ENCODE measurements around the gene TPD52L2.
"Not testable (repeated sequence)": the region's sequence is repeated elsewhere in the genome, so short reads cannot be mapped to it uniquely, and the experiment has no call there.

The TPD52L2 gene

GRCh38 chr20:63846128-63846771 is 18.8 kb upstream of the TPD52L2 start:
- TF ChIP-seq Cebpa-rat (IDR thresholded peaks at IDR 0.05), result no peak
- no peaks in the 10 kb centered on the region for H3K27me3 ChIP-seq
- no peaks in the 10 kb centered on the region for H3K36me3 ChIP-seq
- H4K20me1 ChIP-seq, result peaks cover 14% of the 10 kb centered on the region; the same call in 1 of the 2 replicates
- peaks cover 83% of the 10 kb centered on the region for H3K4me1 ChIP-seq
- 0 out of 2 replicates have a peak, but pooled peaks cover 4% of the 10 kb centered on the region for H3K9me3 ChIP-seq
- no peak overlapping the region for H3K9ac ChIP-seq
- H3K27ac ChIP-seq, result peak overlapping the region; percentile 44
- 0 out of 2 replicates have a peak overlapping the region, but pooled peaks have one; percentile 18 for H3K4me3 ChIP-seq
- H3K4me2 ChIP-seq, result peak overlapping the region; percentile 96

- no peaks in the 10 kb centered on the region for H3K36me3 ChIP-seq
- H3K4me2 ChIP-seq, result peak overlapping the region; percentile 96
- H3K9ac ChIP-seq, result no peak overlapping the region
- TF ChIP-seq Cebpa-rat (IDR thresholded peaks at IDR 0.05), result no peak
- H3K4me1 ChIP-seq, result peaks cover 80% of the 10 kb centered on the region
- H3K27ac ChIP-seq, result peak overlapping the region; percentile 72; the same call in 1 of the 2 replicates
- peaks cover 14% of the 10 kb centered on the region; the same call in 1 of the 2 replicates for H4K20me1 ChIP-seq
- 0 out of 2 replicates have a peak, but pooled peaks cover 4% of the 10 kb centered on the region for H3K9me3 ChIP-seq
- no peak overlapping the region for H3K4me3 ChIP-seq
- no peaks in the 10 kb centered on the region for H3K27me3 ChIP-seq
These were observed 18.2 kb upstream of the TPD52L2 start for GRCh38 chr20:63846888-63847236.

GRCh38 chr20:63847237-63848002 is 17.6 kb upstream of the TPD52L2 start:
- Histone ChIP-seq H3K9ac (peak overlapping the region; percentile 29; the same call in 1 of the 2 replicates), H3K9me3 (0 out of 2 replicates have a peak, but pooled peaks cover 4% of the 10 kb centered on the region), H3K4me2 (peak overlapping the region; percentile 96), H4K20me1 (peaks cover 14% of the 10 kb centered on the region; the same call in 1 of the 2 replicates), H3K27me3 (no peaks in the 10 kb centered on the region), H3K4me3 (no peak overlapping the region), H3K36me3 (no peaks in the 10 kb centered on the region), H3K4me1 (peaks cover 74% of the 10 kb centered on the region), H3K27ac (peak overlapping the region; percentile 72)
- TF ChIP-seq Cebpa-rat (IDR thresholded peaks at IDR 0.05), result no peak

GRCh38 chr20:63848003-63848911 is 16.8 kb upstream of the TPD52L2 start:
- TF ChIP-seq Cebpa-rat (IDR thresholded peaks at IDR 0.05), result no peak
- H4K20me1 ChIP-seq, result peaks cover 13% of the 10 kb centered on the region; the same call in 1 of the 2 replicates
- no peak overlapping the region for H3K4me3 ChIP-seq
- H3K36me3 ChIP-seq, result no peaks in the 10 kb centered on the region
- H3K4me2 ChIP-seq, result peak overlapping the region; percentile 96
- peaks cover 66% of the 10 kb centered on the region for H3K4me1 ChIP-seq
- H3K27ac ChIP-seq, result peak overlapping the region; percentile 72
- no peaks in the 10 kb centered on the region for H3K27me3 ChIP-seq
- peak overlapping the region; percentile 29; the same call in 1 of the 2 replicates for H3K9ac ChIP-seq
- 0 out of 2 replicates have a peak, but pooled peaks cover 4% of the 10 kb centered on the region for H3K9me3 ChIP-seq

DNA sequence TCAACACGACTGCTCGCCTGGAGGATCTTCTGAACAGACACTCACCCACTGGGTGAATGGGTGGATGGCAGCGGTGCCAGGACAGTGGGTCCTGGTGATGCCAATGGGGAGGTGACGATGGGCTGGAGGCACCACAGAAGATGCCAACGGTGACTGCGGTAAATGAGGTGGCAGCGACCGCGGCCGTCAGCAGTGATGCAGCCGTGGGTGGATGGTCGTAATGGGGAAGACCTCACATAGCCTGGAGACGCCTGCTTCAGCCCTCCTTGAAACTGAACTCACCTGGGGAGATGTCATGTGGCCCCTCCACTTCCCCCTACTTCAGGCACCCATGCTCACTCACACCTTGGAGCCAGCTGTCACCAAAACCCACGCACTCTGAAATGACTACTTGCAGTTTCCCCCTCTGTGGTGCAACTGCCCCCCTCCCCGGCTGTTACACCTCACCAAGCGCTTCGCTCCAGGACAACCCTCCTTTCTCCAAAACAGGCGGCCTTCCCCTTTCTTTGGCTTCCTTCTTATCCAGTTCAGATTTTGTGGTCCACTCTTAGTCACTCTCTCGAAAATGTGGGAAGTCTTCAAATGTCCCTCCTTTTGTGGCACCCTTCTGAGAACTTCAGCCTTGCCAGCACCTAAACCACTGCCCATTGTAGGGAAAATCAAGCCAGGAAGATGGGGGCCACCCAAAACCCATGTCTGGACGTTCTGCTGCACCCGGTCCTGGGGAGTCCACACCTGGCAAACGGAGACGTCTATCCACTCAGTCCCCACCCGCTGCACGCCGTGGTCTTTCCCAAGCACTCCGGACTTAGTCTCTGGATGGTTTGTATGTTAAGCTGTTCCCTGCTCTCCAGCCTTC is 14.2 kb upstream of the TPD52L2 start:
- H3K36me3 ChIP-seq, result no peaks in the 10 kb centered on the region
- H3K27me3 ChIP-seq, result no peaks in the 10 kb centered on the region
- H3K4me2 ChIP-seq, result peak overlapping the region; percentile 43
- no peaks in the 10 kb centered on the region for H4K20me1 ChIP-seq
- H3K4me1 ChIP-seq, result peaks cover 65% of the 10 kb centered on the region
- no peak for TF ChIP-seq Cebpa-rat (IDR thresholded peaks at IDR 0.05)
- no peak overlapping the region for H3K9ac ChIP-seq
- H3K27ac ChIP-seq, result no peak overlapping the region
- no peak overlapping the region for H3K4me3 ChIP-seq
- H3K9me3 ChIP-seq, result 0 out of 2 replicates have a peak, but pooled peaks cover 4% of the 10 kb centered on the region

DNA sequence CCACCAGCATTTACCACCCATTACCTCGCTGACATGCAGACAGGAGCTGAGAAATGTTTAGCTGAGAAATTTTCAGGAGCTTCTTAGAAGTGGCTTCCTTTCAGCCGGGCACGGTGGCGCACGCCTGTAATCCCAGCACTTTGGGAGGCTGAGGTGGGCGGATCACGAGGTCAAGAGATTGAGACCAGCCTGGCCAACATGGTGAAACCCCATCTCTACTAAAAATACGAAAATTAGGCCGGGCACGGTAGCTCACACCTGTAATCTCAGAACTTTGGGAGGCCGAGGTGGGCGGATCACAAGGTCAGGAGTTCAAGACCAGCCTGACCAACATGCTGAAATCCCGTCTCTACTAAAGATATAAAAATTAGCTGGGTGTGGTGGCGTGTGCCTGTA is 13.5 kb upstream of the TPD52L2 start:
- not testable (repeated sequence) for H3K27ac ChIP-seq
- Histone ChIP-seq H3K4me2 (peak overlapping the region; percentile 43; the same call in 1 of the 2 replicates), H3K4me1 (peaks cover 65% of the 10 kb centered on the region)

DNA sequence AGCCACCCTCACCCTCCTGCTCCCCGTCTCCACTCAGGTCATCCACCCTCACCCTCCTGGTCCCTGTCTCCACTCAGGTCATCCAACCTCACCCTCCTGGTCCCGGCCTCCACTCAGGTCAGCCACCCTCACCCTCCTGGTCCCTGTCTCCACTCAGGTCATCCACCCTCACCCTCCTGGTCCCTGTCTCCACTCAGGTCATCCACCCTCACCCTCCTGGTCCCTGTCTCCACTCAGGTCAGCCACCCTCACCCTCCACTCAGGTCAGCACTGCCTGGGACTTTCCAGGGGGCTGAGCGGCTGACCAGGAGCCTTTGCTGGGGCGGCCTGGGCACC is 11.4 kb upstream of the TPD52L2 start:
- not testable (repeated sequence) for H3K36me3 ChIP-seq, H3K27me3 ChIP-seq, H4K20me1 ChIP-seq, H3K4me3 ChIP-seq, H3K9me3 ChIP-seq
- peak overlapping the region; percentile 81 for H3K27ac ChIP-seq
- H3K4me2 ChIP-seq, result peak overlapping the region; percentile 97
- peak overlapping the region; percentile 71; the same call in 1 of the 2 replicates for H3K9ac ChIP-seq
- peaks cover 66% of the 10 kb centered on the region for H3K4me1 ChIP-seq

More for the DNA sequence above, 13.5 kb upstream of the TPD52L2 start:
- H3K9ac ChIP-seq, H3K36me3 ChIP-seq, H3K9me3 ChIP-seq, H4K20me1 ChIP-seq, H3K4me3 ChIP-seq, H3K27me3 ChIP-seq: not testable (repeated sequence)

- TF ChIP-seq Cebpa-rat (IDR thresholded peaks at IDR 0.05), result no peak
- Histone ChIP-seq H3K9ac (peak overlapping the region; percentile 71), H3K4me3 (peak overlapping the region; percentile 49), H3K36me3 (no peaks in the 10 kb centered on the region), H3K27me3 (no peaks in the 10 kb centered on the region), H4K20me1 (no peaks in the 10 kb centered on the region), H3K4me1 (peaks cover 71% of the 10 kb centered on the region), H3K4me2 (peak overlapping the region; percentile 97), H3K27ac (peak overlapping the region; percentile 81), H3K9me3 (0 out of 2 replicates have a peak, but pooled peaks cover 4% of the 10 kb centered on the region)
These were observed 10.9 kb upstream of the TPD52L2 start for GRCh38 chr20:63854069-63854765.
